ENCODE data around the gene MTHFSD.

The MTHFSD gene

DNA sequence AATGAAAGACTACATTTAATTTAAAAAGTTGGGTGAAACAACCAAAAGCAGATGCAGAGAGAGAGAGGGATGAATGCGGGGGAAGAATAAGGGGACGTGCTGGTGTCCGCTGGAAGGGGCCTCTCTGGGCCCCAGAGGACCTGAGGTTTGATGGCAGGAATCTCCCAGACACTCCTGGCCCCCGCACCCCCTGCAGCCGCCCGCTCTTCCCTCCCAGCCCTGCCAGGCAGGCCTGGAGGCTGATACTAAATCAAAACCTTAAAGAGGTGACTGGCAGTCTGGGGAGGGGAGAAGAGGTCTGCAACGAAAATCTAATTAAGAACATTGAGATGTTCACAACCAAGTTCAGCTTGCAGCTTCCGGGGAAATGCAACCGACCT is 25.7 kb upstream of the MTHFSD start:
- TF ChIP-seq, protein P1, sequence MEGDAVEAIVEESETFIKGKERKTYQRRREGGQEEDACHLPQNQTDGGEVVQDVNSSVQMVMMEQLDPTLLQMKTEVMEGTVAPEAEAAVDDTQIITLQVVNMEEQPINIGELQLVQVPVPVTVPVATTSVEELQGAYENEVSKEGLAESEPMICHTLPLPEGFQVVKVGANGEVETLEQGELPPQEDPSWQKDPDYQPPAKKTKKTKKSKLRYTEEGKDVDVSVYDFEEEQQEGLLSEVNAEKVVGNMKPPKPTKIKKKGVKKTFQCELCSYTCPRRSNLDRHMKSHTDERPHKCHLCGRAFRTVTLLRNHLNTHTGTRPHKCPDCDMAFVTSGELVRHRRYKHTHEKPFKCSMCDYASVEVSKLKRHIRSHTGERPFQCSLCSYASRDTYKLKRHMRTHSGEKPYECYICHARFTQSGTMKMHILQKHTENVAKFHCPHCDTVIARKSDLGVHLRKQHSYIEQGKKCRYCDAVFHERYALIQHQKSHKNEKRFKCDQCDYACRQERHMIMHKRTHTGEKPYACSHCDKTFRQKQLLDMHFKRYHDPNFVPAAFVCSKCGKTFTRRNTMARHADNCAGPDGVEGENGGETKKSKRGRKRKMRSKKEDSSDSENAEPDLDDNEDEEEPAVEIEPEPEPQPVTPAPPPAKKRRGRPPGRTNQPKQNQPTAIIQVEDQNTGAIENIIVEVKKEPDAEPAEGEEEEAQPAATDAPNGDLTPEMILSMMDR (conservative IDR thresholded peaks at IDR 0.05; ENCODE audit: low read depth, low read length), result no peak
- peak overlapping the region; percentile 53 for H3K4me3 ChIP-seq (ENCODE audit: low read length)
- no peak for DNase-seq (ENCODE audit: low read depth)

GRCh38 chr16:86580063-86580790 is 25.2 kb upstream of the MTHFSD start:
- TF ChIP-seq, protein P1 (conservative IDR thresholded peaks at IDR 0.05; ENCODE audit: low read depth, low read length), result no peak
- DNase-seq (ENCODE audit: low read depth), result no peak
- peak overlapping the region; percentile 53 for H3K4me3 ChIP-seq (ENCODE audit: low read length)

GRCh38 chr16:86579268-86580062 is 24.4 kb upstream of the MTHFSD start:
- peak overlapping the region; percentile 53 for H3K4me3 ChIP-seq (ENCODE audit: low read length)
- no peak for DNase-seq (ENCODE audit: low read depth)
- TF ChIP-seq, protein P1 (conservative IDR thresholded peaks at IDR 0.05; ENCODE audit: low read depth, low read length), result no peak

- TF ChIP-seq, protein P1 (conservative IDR thresholded peaks at IDR 0.05; ENCODE audit: low read depth, low read length), result no peak
- no peak for DNase-seq (ENCODE audit: low read depth)
- H3K4me3 ChIP-seq (ENCODE audit: low read length), result peak overlapping the region; percentile 53
Observed at GRCh38 chr16:86578611-86579267, 23.7 kb upstream of the MTHFSD start.

GRCh38 chr16:86578061-86578599 is 23.1 kb upstream of the MTHFSD start, which contains the start of gene FOXL1:
Gene FOXL1, plus strand, starts transcription at chr16:86578549. Its CDS starts 175 bp downstream, at chr16:86578724.
- peak within 1 kb of the TSS; percentile 53 for H3K4me3 ChIP-seq (ENCODE audit: low read length)
- TF ChIP-seq, protein P1 (conservative IDR thresholded peaks at IDR 0.05; ENCODE audit: low read depth, low read length), result no peak
- no peak for DNase-seq (ENCODE audit: low read depth)

- H3K4me3 ChIP-seq (ENCODE audit: low read length), result peak overlapping the region; percentile 6
Observed at GRCh38 chr16:86577314-86577971, 22.4 kb upstream of the MTHFSD start.

More at GRCh38 chr16:86577314-86577971, 22.4 kb upstream of the MTHFSD start:
- DNase-seq (ENCODE audit: low read depth), result no peak
- TF ChIP-seq, protein P1 (conservative IDR thresholded peaks at IDR 0.05; ENCODE audit: low read depth, low read length), result no peak
